Adrenal gland (tissue), 5 donors: ENCODE results near the gene TMEM169.

ENCODE experiments used
- POLR2A ChIP-seq, 2 donors: fragments of 450-650 bp; IDR thresholded peaks; one replicate each; pipeline ENCODE4 v1.6.1; 2017; ENCODE audit warnings: antibody characterized with exemption in 2 of 2, mild to moderate bottlenecking in 2 of 2, moderate library complexity in 1 of 2
- TF ChIP-seq, protein P1 (sequence below), 6 experiments: fragments of 450-650 bp in 4 of 6; fragments of 200-600 bp in 2 of 6; sonication (generic) in 1 of 6; IDR thresholded peaks; 1 replicate in 5 of 6; 2 replicates in 1 of 6; pipeline versions ENCODE4 v1.5.1 to v1.8.0; 2016 to 2021; ENCODE audit warnings: antibody characterized with exemption in 6 of 6, mild to moderate bottlenecking in 2 of 6, moderate library complexity in 1 of 6
- donor health status: DM: no; HTN: no; CAD: no.

DNA sequence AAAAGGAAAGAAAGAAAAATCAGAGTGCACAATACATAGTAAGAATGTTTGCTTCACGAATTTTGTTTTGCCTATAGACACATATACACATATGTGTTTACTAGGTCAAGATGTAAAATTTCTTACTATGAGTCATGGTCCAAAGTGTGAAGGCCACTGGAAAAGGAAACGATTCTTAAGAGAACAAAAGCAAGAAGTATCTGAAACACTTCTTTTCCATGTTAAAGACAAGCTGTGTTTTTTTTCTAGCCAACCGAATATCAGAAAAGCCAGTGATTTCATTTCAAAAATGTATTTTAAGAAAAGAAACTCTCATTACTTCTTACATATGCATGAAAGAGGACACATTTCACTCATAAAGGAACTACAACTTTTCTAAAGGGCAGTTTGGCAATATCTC is 25.0 kb upstream of the TMEM169 start:
- TF ChIP-seq, protein P1, sequence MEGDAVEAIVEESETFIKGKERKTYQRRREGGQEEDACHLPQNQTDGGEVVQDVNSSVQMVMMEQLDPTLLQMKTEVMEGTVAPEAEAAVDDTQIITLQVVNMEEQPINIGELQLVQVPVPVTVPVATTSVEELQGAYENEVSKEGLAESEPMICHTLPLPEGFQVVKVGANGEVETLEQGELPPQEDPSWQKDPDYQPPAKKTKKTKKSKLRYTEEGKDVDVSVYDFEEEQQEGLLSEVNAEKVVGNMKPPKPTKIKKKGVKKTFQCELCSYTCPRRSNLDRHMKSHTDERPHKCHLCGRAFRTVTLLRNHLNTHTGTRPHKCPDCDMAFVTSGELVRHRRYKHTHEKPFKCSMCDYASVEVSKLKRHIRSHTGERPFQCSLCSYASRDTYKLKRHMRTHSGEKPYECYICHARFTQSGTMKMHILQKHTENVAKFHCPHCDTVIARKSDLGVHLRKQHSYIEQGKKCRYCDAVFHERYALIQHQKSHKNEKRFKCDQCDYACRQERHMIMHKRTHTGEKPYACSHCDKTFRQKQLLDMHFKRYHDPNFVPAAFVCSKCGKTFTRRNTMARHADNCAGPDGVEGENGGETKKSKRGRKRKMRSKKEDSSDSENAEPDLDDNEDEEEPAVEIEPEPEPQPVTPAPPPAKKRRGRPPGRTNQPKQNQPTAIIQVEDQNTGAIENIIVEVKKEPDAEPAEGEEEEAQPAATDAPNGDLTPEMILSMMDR (IDR thresholded peaks at IDR 0.05), result no peak
- TF ChIP-seq POLR2A (IDR thresholded peaks at IDR 0.05), result no peak
